ENCODE results near the gene CYSRT1.
A peak's percentile ranks its signal among the peaks of the same experiment; 100 is the strongest.
"Not testable (repeated sequence)": the region's sequence is repeated elsewhere in the genome, so short reads cannot be mapped to it uniquely, and the experiment has no call there.

Gene CYSRT1

DNA sequence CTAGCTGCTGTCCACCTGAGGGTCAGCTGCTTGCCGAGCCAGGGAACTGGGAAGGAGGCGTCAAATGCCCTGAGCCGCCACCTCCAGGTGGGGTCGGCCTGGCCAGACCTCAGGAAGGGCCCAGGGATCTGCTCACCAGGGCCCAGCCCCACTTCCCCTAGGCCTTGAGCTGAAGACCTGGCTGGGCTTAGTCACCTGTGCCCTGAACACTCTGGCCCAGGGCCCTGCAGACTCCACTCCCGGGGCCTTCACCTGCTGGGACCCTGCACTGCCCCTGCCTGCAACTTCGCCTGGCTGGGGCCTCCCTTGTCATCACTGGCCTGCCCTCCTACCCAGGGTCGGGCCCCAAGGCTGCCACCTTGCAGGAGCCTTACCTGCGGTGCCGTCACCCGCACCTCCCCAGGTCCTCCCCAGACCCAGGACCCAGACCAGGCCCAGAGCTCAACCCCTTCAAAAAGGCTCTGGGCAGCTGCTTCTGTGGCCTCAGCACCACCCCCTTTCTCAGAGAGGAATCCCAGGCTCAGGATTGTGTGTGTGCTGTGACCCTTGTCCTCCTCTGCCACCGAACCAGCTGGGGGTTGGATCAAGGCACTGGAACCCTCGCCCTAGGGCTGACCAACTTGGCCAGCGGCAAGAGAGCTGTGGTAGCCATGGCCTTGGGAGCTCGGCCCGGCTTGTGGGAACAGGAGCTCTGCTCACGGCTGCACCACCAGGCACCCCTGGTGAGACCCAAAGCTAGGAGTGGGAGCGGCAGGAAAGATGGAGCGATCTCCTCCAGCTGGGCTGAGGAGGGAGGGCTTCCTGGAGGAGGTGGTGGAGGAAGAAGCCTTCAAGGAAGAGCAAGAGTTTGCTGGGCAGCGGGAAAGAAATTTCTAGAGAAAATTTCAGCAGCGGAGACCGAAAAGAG lies 29.0 kb downstream of the CYSRT1 start:
- no peak for DNase-seq

DNA sequence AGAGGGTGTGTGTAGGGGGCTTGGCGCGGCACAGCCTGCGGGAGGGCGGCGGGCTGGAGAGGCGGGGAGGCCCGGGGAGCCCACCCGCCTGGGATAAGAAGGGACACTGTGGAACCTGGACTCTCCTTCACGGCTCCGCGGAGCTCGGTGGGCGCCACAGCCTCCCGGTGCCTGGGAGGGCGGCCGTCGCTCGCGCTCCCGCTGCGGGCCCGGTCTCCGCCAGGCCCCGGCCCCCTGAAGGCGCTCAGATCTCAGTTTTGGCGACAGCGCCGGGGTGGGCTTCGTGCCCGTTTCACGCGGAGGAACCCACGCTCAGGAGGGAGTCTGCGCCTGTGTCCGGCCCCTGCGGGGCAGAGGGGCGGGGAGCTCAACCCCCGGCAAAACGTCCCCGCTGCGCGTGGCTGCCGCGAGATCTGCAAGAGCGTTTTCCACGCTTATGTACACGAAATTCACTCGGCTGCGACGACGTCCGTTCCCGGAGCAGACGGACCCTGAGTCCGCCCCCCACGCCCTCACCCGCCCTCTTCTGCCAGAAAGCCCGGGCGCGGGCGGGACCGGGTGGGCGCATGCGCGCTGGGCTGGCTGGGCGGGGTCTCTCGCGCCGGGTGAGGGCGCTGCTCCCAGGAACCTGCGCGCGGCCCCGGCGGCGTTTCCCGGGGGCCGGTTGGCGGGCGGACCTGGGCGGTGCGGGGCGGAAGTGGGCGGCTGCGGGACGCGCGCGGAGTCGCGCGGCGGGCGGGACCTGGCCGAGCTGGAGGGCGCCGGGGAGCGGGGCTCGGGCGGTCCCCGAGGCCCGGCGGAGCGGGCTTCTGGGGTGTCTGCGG lies 29.9 kb downstream of the CYSRT1 start, which contains the start of gene NELFB:
Gene NELFB (plus strand): TSS at position 704 of the 824 bp plus-strand sequence.
- peak; percentile 84 for DNase-seq

DNA sequence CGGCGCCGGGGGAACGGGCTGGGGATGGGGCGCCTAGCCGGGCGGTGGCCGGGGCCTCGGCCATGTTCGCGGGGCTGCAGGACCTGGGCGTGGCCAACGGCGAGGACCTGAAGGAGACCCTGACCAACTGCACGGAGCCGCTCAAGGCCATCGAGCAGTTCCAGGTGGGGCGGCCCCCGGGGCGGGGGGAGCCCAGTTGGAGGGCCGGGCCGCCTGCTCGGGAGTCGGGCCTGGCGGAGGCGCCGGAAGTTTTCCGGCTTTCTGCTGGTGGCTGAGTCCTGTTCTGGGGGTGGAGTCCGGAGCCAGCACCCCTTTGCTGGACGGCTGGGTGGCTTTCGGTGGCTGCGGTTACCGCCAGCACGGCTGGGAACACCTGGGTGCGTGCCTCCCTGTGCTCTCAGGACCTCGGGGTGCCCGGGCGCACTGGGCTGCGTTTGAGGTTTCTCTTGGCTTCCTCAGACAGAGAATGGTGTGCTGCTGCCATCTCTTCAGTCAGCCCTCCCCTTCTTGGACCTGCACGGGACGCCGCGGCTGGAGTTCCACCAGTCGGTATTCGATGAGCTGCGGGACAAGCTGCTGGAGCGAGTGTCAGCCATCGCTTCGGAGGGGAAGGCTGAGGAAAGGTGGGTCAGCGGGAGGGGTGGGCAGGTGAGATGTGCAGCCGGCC lies 30.6 kb downstream of the CYSRT1 start:
- peak; percentile 52 for DNase-seq

DNA sequence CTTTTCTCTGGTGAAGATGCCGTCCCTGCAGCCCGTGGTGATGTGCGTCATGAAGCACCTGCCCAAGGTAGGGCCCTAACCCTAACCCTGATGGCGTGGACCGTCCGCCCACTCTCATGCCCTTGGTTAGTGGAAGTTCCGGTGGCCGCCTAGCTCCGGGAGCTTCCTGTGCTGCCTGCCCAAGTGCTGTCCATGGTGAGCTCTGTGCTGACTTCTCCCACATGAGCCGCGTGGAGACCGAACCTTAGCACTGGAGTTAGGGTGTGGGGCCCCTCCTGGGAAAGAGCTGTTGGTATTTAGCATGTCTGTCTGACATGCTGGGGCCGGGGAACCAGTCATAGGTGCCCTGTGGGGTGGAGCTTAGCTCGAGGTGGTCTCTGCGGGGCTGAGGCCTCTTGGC lies 31.4 kb downstream of the CYSRT1 start:
- DNase-seq: no peak

DNA sequence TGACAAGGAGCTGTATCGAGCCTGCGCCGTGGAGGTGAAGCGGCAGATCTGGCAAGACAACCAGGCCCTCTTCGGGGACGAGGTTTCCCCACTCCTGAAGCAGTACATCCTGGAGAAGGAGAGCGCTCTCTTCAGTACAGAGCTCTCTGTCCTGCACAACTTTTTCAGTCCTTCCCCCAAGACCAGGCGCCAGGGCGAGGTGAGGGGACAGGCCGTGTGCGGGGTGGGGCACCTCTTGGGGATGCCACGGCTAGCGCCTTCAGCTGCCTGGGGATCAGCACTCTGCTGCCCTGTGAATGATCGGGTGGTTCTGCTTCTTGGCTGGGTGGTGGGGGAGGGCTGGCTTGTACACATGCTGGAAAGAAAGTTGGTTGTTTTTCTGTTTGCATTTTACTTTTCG lies 31.9 kb downstream of the CYSRT1 start:
- DNase-seq: no peak

DNA sequence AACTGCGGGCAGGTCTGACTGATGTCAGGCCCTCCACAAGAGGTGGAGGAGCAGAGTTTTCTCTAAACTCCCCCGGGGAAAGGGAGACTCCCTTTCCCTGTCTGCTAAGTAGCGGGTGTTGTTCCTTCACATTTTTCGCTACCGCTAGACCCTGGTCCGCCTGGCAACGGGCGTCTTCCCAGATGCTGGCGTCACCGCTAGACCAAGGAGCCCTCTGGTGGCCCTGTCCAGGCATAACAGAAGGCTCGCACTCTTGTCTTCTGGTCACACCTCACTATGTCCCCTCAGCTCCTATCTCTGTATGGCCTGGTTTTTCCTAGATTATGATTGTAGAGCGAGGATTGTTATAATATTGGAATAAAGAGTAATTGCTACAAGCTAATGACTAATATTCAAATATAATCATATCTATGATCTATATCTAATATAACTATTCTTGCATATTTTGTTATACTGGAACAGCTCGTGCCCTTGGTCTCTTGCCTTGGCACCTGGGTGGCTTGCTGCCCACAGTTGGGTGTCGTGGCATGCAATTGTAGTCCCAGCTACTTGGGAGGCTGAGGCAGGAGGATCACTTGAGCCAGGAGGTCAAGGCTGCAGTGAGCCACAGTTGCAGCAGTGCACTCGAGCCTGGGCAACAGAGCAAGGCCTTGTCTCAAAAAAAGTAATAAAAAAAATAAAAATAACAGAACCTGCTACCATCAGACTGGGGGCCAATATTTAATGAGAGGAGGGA lies 37.4 kb downstream of the CYSRT1 start:
- not testable (repeated sequence) for DNase-seq

DNA sequence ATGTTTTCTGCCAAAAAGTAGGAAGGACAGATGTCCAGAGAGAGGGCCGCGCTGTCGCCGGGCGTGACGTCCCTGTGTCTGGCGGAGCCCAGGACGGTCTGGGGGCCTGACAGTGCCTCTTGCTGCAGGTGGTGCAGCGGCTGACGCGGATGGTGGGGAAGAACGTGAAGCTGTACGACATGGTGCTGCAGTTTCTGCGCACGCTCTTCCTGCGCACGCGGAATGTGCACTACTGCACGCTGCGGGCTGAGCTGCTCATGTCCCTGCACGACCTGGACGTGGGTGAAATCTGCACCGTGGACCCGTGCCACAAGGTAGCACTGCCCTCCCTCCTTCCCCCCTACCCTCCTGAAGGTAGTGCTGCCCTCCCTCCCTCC lies 37.9 kb downstream of the CYSRT1 start:
- DNase-seq: no peak

DNA sequence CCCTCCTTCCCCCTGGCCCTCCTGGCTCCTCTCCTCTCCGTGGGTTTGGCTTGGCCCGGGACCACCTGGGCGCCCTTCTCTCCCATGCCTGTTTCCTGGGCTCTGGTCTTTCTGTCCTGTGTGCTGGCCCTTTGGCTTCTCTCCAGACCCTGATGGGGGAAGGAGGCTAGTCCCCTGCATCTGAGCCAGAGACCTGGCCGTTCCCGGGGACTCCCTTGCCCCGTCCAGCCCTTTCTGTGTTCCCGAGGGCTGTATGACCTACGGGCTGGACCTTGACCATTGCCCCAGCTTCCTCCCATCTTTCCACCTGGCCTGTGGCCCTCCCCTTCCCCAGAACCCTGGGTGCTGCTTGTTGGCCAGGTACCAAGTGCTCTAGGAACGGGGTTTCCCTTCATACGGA lies 38.5 kb downstream of the CYSRT1 start:
- no peak for DNase-seq

DNA sequence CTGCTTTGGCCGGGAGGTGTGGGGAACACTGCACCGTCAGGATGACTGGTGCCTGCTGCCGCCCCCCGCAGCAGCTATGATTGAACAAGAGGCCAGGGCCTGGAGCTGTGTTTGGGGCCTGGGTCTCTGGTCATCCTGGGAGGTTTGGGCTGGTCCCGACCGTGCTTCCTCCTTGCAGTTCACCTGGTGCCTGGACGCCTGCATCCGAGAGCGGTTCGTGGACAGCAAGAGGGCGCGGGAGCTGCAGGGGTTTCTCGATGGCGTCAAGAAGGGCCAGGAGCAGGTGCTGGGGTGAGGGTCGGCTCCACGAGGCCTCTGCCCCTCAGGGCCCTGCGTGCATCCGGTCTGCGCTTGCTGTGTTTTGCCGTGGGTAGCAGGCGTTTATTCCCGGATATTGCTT lies 39.1 kb downstream of the CYSRT1 start:
- DNase-seq: no peak

DNA sequence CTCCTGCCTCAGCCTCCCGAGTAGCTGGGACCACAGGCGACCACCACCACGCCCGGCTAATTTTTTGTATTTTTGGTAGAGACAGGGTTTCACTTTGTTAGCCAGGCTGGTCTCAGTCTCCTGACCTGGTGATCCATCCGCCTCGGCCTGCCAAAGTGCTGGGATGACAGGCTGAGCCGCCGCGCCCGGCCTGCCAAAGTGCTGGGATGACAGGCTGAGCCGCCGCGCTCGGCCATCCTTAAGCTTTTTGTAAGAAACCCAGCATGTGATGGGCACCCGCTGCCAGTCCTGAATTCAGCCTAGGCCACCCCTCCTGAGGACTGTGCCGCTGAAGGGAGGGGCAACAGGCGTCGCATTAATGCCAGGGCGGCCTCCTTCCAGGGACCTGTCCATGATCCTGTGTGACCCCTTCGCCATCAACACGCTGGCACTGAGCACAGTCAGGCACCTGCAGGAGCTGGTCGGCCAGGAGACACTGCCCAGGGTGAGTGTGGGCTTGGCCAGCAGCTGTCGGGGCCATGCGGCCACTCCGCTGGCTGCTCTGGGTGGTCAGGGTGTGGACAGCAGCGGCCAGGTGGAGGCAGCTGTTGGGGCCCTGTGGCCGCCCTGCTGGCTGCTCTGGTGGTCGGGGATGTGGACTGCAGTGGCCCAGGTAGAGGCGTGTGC lies 40.7 kb downstream of the CYSRT1 start:
- no peak for DNase-seq

DNA sequence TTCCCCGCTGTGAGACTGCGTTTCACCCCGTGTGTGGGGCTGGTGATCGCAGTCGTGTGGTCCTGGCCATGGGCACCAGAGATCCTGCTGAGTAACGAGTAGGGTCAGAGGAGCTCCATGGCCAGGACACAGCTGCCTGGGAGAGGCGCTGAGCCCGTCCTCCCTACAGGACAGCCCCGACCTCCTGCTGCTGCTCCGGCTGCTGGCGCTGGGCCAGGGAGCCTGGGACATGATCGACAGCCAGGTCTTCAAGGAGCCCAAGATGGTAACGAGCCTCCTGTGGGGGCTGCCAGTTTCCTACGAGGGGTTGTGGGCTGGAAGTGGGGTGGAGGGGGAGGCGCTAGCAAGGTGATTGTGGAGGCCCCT lies 41.2 kb downstream of the CYSRT1 start:
- DNase-seq: no peak

DNA sequence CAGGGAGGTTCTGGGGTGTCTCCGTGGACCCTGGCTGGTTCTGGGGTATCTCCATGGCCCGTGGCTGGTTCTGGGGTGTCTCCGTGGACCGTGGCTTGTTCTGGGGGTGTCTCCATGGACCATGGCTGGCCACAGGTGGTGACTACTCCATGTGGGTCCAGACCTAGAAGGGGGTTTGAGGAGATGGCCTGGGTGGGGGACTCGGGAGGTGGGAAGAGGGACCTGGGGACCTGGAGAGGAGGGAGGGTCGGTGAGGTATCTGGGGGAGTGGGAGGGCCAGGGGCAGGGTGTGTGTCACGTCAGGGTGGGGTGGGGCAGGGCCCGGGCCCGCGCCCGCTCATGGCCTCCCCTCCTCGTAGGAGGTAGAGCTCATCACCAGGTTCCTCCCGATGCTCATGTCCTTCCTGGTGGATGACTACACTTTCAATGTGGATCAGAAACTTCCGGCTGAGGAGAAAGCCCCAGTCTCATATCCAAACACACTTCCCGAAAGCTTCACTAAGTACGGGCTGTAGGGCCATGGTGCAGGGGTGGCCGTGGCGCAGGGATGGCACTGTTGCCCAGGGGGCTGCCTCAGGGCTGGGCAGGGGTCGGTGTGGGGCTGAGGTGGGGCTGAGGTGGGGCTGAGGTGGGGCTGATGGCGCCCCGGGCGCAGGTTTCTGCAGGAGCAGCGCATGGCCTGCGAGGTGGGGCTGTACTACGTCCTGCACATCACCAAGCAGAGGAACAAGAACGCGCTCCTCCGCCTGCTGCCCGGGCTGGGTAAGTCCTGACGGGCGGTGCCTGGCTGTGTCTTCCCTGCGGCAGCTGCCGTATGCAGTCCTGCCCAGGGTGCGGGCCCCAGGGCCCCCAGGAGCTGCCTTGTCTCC lies 41.8 kb downstream of the CYSRT1 start:
- no peak for DNase-seq

DNA sequence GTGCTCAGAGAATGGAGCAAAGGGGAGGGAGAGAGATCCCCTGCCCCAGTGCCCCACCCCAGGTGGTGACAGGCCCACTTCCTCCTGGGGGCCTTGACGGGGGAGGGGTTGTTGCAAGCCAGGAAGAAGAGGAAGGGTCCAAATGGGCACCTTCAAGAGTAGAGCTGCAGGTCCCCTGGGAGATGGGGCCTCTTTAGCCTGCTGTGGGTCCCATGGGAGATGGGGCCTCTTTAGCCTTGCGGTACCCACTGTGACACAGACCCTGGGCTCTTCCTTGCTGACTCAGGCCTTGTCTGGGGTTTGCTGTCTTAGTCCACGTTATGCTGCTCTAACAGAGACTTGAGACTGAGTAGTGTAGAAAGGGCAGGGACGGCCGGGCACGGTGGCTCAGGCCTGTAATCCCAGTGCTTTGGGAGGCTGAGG lies 43.0 kb downstream of the CYSRT1 start:
- no peak for DNase-seq

DNA sequence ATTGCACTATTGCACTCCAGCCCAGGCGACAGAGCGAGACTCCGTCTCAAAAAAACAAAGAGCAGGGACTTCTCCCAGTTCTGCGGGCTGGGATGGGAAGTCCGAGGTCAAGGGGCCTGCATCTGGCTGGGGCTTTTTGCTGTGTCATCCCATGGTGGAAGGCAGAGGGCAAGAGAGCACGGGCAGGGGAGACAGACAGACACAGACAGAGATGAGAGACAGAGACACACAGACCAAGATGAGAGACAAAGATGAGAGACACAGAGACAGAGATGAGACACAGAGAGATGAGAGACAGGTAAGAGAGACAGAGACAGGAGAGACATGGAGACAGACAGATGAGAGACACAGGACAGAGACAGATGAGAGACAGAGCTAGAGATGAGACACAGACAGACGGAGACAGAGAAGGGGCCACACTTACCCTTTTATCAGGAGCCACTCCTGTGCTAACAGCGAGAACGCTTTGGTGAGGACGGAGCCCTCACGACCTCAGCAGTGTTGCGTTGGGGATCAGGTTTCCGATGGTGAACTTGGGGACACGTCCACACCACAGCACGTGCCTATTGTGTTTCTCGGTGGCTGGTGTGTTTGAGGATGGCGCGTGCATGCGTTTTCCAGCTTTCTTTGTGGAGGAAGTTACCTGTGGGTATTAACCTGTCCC lies 43.7 kb downstream of the CYSRT1 start:
- DNase-seq: no peak

DNA sequence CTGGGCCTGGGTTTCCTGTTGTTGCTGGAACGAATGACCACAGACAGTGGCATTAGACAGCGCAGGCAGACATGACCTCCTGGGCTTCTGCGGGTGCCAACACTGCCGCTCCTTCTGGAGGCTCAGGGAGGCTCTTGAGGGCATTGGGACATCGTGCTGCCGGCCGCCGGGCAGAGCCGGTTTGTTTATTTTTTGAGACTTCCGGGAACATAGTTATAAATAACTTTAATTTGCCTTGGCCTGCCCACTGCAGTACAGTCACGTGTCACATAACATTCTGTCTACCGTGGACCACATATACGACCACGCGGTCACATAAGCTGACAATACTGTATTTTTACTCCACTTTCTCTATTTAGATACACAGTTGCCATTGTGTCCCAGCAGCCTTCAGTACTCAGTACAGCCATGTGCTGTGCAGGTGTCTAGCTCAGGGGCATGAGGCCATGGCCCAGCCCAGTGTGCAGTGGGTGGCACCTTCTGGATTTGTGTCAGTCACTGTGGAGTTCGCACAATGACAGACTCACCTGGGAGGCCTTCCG lies 44.3 kb downstream of the CYSRT1 start:
- DNase-seq: peak; percentile 37

DNA sequence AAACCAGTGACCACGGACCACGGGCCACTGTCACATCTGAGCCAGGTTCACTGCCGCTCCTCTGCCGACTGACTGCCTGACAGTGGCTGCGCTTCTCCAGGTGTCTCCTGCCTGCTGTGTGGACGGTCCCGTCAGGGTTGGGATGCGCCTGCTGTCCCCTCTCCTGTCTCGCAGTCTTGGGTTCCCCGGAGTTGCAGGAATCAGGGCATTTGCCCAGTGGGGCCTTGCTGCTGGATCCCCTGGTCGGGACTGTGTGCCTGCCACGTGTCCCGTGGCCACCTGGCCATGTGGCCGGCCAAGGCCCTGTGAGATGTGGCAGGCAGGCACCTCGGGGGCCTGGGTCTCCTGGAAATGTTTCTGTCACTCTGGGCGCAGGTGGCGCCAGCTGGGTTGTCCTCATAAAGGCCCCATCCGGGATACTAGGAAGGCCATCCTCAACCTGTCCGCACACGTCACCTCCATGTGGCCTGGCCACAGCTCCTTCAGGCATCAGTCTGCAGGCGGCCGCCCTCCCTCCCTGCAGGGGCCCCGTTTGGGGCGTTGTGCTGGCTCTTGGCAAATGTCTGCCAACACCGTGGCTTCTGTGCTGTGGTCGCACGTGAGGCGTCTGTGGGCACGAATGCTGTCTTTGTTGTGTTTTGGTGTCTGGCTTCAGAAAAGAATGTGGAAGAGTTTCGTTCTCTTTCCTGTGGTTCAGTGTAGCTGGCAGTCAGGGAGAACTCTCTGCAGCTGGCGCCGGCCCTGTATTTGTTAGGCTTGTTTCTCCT lies 46.1 kb downstream of the CYSRT1 start:
- no peak for DNase-seq

DNA sequence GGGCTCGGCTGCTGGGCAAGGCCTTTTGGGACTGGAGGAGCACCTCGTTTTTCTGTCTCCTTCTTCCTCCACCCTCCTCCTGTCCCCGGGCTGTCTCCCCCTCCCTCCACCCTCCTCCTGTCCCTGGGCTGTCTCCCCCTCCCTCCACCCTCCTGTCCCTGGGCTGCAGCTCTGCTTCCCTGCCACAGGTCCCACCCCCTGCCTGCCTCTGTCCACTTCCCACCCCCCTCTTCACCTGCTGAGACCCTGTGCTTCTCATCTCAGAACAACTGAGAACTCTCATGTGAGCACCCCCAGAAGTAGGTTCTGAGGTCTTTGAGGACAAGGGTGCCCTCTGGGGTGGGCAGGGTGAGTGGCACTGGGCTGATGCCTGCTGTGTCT lies 46.7 kb downstream of the CYSRT1 start:
- DNase-seq: no peak

DNA sequence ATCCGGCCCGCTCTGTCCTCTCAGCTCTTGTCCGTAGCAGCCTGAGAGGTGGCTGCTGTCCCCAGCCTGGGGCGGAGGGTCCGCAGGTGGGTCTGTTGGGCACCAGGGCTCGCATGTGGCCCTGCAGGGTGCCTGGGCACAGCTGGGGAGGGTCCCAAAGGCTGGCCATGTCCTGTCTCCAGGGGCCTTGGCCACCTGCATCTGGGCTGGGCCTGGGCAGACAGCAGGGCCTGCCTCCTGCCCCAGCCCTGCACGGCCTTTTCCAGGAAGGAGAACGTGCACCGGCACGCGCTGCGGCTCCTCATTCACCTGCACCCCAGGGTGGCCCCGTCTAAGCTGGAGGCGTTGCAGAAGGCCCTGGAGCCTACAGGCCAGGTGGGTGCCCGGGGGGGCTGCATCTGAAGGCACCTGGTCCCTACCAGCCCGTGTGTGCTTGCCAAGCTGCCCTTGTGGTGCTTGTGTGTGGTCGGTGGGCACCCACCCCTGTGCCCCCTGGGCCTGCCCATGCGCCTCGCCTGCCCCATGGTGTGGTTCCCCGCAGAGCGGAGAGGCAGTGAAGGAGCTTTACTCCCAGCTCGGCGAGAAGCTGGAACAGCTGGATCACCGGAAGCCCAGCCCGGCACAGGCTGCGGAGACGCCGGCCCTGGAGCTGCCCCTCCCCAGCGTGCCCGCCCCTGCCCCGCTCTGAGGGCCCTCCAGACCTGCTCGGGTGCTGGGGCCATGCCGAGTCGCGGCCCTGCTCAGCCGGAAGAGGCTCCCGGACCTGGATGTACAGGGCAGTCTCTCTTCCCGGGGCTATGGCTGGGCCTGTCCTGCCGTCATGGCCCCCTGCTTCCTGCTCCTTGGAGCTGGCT lies 47.5 kb downstream of the CYSRT1 start:
- DNase-seq: peak; percentile 51

DNA sequence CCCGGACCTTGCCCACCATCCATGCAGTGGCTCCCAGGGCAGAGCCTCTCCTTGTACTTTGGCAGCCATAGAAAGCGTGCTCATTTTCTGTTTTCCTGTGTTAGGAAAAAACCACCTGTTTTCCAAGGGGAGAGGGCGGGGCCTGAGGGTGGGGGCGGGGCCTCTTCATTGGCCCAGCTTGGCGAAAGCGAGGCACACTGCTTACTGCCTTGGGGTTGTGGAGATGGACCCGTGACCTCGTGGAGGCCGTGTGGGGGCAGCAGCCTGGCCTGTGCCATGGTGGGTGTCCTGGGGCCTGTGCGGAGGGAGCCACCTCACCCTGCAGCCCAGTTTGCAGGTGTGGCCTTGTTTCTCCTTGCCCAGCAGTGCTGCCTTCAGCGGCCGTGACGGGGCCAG lies 48.1 kb downstream of the CYSRT1 start:
- DNase-seq: no peak
